HG03135 (cell line): ENCODE results near the gene POLR1H.

Source experiments
- ATAC-seq: cut with Tn5 transposase; IDR thresholded peaks from one replicate; pipeline ENCODE4 v1.9.1; 2021; ENCODE audit warnings: mild to moderate bottlenecking, moderate library complexity; ENCODE audit not compliant: unreplicated experiment

POLR1H gene

DNA sequence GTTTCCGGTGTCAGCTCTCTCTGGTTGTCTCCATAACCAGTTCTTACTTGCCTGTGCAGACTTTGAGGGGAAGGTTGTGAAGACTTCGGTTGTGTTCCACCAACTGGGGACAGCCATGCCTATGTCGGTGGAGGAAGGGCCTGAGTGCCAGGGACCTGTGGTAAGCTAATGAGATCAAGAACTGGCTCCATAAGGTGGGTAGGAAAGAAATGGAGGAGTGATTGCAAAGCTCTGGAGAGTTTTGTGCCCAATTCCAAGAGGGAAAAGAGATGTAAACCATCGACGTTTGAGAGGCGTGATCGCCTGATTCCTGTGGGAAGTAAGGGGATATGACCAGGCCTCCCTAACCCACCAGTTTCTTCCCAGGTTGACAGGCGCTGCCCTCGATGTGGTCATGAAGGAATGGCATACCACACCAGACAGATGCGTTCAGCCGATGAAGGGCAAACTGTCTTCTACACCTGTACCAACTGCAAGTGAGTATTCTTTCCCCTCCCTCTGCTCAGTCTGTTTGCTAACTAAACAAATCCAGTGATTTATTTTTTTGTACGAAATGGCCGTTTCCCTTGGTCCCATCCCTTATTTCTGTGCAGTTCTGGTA is 893 bp downstream of the POLR1H start:
- ATAC-seq, result peak; percentile 15

DNA sequence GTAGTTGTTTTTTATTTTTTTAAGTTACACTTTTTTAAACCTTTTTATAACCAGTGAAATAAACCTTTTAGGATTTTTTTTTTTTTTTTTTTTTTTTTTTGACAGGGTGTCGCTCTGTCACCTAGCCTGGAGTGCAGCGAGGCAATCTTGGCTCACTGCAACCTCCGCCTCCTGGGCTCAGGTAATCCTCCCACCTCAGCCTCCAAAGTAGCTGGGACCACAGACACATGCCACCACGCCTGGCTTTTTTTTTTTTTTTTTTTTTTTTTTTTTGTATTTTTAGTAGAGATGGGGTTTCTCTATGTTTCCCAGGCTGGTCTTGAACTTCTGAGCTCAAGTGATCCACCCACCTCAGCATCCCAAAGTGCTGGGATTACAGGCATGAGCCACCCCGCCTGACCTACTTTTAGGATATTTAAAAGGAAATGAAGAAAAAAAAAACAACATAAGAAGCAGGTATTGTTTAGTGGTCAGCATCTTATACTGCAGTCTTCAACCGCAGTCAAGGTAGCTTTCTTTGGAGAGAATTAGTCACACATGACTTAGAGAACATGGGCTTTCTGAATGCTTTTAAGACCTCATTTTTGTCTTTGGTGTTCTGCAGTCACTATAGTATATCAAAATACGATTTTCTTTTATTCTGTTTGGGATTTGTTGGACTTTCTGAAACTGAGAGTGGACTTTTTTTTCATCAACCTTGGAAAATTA is 1.6 kb downstream of the POLR1H start:
- no peak for ATAC-seq

DNA sequence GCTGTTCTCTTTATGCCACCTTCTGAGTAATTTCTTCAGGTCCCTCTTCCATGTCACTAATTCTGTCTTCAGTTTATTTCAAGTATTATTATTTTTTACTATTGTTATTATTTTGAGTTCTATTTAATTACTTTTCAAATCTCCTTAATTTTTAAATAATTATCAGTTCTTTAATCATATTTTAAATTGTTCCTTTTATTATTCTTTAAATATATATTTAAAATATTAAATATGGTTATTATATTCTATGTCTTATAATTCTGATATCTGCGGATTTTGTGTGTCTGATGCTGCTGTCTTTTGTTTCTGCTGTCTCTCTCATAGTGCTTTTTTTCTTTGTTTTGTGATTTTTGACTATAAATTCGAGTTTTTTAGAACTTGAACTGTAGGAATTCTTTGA is 2.2 kb downstream of the POLR1H start:
- ATAC-seq, result no peak

DNA sequence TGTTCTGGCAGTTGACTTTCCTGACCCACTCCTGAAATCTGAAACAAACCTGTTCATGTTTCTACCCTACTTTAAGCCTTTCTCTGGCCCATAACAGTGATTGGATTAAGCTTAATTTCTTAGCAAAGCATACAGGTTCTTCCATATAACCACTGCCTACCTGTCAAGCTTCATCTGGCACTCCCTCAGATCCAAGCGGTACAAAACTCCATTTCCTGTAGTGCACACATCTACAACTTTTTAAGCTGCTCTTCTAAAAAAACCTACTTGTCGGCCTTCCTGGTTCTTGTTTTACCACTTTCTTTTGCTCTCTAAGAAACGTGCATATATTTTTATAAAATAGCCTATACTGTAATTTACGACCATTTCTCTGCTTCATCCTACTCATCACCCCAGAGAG is 5.0 kb downstream of the POLR1H start:
- ATAC-seq, result no peak

DNA sequence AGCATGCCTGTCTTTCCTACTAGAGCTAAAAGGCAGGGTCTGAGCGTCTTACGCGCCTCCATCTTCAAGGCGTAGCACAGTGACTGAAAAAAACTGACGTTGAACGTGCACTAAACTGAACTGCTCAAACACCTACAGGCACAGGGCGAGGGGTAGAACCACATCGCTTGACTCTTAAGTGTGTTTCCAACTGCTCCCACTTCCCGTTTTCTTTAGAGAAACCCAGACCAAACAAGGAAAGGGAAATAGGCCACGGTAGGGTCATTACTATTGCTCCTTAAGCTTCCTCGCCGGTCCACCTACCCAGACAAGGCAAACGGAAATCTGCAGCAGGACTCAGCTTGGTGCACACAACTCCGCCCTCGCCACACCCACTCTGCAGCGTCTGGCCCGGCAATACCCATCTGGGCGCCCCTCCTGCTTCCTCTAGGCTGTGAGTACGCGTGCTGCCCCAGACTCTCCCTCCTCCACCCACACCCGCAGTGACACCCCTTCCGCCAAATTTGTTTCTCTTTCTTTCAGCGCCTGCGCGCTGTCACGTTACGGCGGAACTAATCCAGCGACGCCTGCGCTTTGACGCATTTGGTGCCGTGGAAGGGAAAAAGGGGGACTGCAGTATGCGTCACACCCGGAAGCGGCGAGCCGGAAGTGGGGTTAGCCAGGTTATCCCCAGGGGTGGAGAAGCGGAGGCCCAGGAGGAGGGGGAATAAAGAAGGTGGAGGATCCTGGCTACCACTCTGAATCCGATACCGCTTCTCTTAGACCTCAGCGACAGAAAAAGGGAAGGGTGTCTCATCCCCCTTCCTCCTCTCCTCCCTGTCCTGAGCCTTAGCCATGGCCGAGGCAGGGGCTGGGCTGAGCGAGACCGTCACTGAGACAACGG is 5.8 kb downstream of the POLR1H start, which contains the start of gene PPP1R11:
Gene PPP1R11, plus strand, starts transcription at position 622 of the 883 bp plus-strand sequence. Its CDS starts 213 bp downstream, at position 835.
- ATAC-seq, result peak; percentile 96

DNA sequence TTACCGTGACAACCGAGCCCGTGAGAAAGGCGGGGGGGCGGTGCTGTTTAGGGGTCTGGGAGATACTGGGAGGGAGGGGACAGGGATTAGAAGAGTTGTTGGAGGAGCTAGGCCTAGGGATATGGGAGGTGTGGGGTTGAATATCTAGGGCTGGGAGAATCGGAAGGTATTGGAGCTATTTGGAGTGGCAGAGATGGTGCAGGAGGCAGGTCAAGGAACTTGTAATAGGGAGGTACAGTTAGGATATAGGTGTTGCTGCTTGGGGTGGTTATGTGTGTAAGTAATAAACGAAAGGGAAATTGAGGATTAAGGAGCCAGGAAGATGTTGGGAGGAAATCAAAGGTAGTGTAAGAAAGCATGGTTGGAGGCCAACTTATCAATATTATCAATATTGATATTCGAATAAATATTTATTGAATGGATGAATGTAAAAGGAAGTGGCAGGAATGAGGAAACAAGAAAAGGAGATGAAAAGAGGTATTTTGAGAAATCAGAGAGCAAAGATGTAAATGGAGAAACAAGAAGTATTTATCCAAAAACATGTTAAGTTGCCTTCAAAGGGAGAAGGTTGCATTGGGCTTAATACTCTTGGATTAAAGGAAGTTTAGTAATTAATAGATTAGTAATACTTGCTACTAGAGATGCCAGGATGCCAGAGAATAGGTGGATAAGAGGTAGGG is 6.5 kb downstream of the POLR1H start:
- no peak for ATAC-seq

DNA sequence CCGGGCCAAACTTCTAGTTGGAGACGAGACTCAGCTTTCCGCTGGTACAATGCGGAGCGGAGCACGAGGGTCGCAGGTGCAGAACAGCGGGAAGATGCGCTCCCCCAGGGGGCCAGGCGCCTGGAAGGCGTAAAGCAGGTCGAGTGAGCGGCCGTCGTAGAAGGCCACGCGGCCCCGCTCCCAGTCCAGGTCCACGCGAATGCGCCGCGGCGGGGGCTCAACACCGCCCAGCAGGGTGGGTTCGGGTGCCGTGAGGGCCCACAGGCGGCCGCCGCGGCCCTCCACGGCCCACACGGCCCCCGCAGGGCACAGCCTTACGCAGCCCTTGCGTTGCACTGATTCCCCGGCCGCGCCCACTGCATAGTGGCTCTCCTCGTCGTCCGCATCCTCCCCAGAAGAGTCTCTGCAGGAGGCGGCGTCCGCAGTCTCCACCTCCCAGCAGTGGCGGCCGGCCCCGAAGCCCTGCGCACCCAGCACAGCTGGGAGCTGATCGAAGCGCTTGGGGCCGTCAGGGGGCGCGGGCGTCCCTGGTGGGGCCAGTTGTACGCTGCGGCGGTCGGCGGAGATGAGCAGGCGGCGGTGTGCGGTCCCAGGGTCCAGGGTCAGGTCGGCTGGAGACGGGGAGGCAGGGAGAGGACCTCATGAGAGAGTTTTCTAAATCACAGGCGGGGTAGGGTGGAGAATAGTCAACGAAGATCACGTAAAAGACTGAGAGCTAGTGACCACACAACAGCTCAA is 10.2 kb downstream of the POLR1H start:
- ATAC-seq, result no peak

DNA sequence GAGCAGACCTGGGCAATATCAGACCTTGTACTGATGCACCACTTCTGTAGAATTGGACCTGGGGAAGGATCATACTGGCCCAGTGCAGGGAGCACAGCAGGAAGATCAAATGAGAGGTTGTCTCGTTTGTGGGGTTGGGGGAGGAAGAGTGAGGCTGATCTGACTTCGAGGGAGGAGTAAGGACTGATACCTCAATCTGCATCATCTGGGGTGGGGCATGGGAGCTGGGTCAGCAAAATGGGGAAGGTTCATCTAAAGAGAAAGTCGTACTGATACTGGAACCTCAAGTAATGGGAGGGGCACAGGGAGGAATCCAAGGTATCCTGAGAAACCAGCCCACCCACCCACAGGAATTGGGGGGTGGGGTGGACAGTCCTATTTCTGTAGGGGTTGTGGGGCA is 10.8 kb downstream of the POLR1H start:
- no peak for ATAC-seq

DNA sequence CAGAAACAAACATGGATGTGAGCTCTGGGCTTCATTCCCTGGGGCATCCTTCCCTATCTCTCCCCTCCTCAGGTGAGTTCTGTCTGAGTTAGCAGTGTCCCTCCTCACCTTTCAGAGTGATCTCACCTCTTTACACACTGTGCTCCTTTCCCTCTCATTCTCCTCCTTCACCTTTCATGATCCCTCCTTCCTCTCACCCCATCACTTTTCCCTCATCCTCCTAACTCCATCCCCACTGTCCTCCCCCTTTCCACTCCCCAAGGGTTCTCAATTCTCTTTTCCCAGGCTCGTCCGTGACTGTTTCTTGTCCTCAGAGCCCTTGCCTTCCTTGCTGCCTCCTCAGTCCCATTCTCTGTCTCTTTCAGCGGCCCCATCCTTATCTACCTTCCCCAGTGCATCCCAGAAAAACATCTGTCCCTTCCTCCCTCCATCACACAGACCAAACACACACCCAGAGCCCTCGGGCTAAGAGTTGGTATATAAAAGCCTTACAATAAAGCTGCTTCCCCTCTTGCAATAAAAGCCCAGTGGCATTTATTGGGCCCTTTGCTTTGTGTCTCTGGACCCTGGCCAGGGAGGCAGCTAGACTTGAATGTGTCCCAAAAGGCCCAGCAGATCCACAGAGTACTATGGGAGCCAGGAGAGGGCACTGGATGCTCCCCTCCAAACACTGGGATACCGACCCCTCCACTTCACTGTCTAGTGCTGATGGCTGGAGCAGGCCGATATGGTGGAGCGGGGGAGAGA is 12.6 kb downstream of the POLR1H start:
- no peak for ATAC-seq

DNA sequence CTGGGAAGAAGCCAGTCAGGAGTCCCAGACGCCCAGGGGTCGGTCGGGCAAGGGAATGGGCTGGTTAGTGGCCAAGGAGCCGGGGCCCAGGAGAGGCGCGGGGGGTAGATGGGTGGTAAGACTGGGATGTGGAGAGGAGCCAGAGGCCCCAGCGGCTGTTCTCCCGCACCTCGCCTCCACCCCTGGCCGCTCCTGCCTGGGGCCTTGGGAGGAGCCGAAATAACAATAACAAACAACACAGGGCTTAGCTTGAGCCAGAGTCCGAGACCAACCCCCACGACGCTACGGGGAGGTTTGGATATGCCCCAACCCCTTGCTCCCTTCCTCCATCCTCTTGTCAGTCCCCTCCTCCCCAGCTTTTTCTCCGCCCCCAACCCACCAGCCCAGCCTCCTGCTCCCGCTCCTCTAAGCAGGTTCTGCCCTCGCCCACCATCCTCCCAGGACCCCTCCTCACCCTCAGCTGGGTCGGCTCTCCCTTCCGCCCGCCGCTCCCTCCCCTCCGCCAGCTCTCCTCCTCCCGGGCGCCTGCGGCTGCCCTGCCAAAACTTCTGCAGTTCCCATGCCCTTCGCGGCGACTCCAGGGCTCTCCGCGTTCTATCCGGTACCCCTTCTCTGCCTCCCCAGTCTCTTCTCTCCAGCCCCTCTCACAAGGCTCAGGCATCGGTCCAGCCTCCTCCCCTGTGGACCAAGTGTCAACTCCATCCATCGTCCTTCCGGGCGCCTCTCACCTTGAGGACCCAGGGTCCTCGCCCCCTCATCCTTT is 13.4 kb downstream of the POLR1H start:
- ATAC-seq, result no peak

DNA sequence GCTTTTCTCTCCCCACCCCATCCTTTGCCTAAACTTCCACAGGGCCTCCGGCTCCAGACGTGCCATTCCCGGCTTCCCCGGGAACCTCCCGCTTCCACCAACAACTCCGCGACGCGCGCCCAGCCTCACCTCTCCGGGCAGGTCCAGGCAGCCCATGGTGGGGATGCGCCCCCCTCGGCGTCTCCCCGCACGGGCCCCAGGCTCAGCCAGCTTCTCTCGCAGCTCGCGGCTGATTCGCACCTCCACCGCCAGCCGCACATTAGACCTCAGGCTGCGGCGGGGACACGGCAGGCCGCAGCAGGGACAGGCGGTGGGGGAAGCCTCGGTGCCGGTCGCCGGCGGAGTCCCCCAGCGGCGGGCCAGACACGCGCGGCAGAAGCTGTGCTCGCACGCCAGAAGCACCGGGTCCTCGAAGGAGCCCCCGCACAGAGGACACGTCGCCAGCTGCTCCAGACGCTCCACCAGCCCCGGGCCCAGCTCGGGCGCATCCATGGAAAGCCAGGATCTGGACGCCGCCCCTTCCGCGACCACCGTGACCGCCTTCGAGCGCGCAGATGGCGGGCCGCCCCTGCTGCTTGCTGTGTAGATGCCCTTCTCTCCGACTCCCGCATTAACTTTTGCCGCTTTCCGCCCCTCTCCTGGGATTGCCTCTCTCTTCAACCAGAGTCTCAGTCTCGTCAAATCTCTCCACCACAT is 14.2 kb downstream of the POLR1H start, which contains the start of gene RNF39:
Gene RNF39, minus strand, starts transcription at position 676 of the 696 bp plus-strand sequence. Its CDS starts 184 bp downstream, at position 492.
- no peak for ATAC-seq

DNA sequence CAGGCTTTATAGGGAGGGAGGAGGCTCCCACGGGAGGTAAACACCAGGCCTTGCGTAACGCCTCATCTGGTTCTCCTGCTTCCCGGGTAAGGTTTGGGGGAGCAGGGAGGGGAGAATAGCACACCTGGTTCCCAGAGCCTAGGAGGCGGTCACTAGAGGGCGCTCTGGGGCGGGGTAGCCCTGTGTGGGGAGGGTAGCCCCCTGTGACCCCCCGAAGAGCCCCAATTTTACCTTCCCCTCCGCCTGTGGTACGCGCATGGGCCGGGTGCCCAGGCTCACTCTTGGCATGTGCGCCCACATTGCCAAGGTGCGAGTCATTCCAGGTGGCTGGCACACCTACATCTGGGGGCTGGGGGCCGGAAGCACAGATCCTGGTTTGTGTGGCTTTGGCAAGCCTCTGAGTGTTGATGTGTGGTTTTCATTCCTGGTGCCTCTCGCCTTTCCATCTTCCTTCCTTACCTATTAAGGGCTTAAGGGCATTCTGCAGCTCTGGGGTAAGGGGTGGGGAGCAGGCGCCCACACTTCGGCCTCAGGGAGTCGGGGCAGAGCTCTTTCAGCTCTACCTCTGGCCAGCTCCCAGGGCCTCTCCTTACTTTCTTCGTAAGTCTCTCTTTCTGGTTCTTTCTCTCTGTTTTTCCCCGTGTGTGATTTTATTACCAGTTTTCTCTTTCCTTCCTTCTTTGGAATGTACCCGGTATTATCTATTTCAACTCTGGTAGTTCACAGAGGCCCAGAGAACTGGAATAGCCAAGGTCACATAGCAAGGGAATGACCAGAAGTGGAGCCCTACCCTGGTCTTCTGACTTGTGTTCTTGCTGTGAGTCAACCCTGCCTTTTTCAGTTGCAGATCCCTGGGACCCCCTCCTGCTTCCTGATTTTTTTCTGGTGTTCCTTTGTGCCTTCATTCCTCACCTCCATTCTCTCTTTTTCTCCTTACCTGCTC is 15.0 kb downstream of the POLR1H start:
- no peak for ATAC-seq

DNA sequence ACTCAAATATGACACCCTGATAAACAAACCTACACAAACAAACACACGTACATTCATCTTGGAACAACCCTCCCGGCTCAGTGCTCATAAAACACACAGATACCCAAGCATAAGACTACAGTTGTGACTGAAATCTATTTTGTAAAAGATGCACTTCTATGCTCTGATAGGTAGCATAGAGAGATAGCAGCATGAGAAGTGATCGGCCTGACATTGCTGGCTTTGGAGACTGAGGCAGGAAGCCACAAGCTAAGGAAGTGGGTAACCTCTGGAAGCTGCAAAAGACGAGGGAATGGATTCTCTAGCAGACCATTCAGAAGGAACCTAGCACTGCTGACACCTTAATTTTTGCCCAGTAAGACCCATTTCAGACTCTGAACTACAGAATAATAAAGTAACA is 16.2 kb downstream of the POLR1H start:
- no peak for ATAC-seq

DNA sequence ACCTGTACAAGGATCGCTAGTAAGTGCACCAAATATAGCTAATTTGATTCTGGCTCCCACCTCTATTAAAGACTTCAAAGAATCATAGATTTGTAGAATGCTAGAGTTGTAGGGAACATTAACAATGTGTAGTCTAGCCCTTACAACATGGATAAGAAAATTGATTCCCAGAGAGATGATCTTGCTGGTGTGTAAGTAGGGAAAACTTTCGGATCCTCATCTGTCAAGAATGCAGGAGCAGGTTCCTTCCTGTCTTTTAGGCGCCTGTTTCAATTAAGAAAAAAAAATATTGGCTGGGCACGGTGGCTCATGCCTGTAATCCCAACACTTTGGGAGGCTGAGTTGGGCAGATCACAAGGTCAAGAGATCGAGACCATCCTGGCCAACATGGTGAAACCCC is 26.8 kb downstream of the POLR1H start:
- no peak for ATAC-seq

DNA sequence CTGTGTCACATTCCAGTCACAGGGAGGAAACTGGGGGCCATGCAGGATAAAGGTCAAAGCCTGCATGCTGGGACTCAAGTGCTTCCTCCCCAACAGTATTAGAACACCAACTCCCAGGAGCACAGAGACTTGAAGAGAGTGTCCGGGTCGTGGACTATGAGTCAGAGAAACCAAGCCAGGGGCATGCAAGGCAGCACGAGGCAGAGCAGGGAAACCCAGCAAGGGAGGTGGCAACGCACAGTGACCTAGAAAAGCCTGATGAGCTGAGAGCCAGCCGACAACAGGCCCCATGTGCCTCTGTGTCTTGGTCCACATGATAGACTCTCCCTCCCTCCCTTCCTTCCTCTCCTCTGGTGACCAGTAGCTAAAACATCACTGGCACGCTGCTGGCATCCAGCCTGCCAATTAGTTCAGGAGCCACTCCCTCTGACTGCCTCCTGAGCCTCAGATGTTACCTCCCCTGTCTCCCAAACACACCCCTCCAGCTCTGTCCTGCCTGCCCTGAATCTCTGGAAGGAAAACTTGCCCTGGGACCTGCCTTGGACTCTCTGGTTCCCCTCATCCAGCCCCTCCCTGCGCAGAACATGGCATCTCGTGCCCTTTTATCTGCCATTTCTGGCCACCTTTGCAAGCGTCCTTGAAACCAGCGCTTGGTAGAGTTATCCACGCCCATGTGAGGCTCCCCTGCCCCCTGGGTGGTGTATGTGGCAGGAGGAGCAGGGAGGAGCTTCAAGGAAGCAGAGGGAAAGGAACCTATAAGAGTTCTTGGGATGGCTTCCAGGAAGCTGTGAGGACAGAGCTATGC is 30.7 kb downstream of the POLR1H start:
- no peak for ATAC-seq

DNA sequence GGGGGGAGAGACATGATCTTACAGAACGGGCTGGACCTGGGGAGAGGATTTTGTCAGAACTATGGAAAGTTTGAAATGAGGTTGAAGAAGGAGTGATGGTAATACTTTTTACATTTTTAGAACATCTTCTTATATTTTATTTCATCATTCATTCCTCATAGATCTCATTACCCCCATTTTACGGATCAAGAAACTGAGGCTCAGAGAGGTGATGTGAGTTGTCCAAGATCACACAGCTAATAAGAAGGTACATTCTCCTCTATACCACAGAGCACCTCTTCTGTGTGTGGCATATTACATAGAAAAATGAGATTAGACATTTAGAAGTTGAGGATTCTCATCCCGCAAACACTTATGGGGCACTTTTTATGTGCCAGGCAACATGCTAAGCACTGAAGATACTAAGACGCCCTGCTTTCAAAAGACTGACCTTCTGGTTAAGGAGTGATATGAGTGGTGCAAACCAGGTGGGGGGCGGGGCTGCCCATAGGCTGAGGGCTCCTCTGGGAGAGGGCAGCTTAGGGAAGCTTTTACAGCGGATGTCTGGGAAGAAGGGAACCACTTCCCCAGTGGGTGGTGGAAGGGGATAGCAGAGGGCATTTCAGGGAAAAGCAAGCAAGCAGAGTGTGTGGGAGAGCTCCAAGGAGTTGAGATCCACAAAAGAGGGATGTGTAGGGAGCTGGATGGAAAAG is 31.9 kb downstream of the POLR1H start:
- no peak for ATAC-seq
